ENCODE results near the gene CENPX.

CENPX gene

GRCh38 chr17:82055023-82055964 is 32.6 kb upstream of the CENPX start:
- no peak for DNase-seq

GRCh38 chr17:82054351-82055022 is 31.8 kb upstream of the CENPX start:
- DNase-seq, result no peak

GRCh38 chr17:82053556-82054263 is 31.0 kb upstream of the CENPX start:
- no peak for DNase-seq

GRCh38 chr17:82053130-82053529 is 30.5 kb upstream of the CENPX start:
- DNase-seq, result no peak

GRCh38 chr17:82052638-82053059 is 30.0 kb upstream of the CENPX start:
- no peak for DNase-seq

GRCh38 chr17:82051776-82052637 is 29.3 kb upstream of the CENPX start, which contains the start of the genes GPS1 and RFNG:
Gene GPS1 (plus strand): TSS chr17:82051898. CDS start chr17:82051932, 34 bp downstream.
Gene RFNG (minus strand): TSS chr17:82051811. CDS start chr17:82051766, 45 bp downstream.
- DNase-seq, result peak; percentile 54 to 82

- no peak for DNase-seq
Measured at GRCh38 chr17:82050761-82051641, 28.3 kb upstream of the CENPX start.

GRCh38 chr17:82050152-82050760 is 27.6 kb upstream of the CENPX start:
- no peak for DNase-seq

GRCh38 chr17:82049521-82049971 is 26.9 kb upstream of the CENPX start:
- DNase-seq, result no peak

- DNase-seq, result no peak
Measured at GRCh38 chr17:82049106-82049505, 26.4 kb upstream of the CENPX start.

GRCh38 chr17:82048571-82048971 is 25.9 kb upstream of the CENPX start:
- DNase-seq, result no peak

- no peak for DNase-seq
Measured at GRCh38 chr17:82047914-82048570, 25.4 kb upstream of the CENPX start.

GRCh38 chr17:82047379-82047778 is 24.7 kb upstream of the CENPX start:
- no peak for DNase-seq

GRCh38 chr17:82046903-82047302 is 24.2 kb upstream of the CENPX start:
- DNase-seq, result no peak

- no peak for DNase-seq
Measured at GRCh38 chr17:82045936-82046484, 23.3 kb upstream of the CENPX start.

GRCh38 chr17:82043507-82043906 is 20.8 kb upstream of the CENPX start:
- DNase-seq, result no peak

GRCh38 chr17:82042649-82043048 is 20.0 kb upstream of the CENPX start:
- DNase-seq, result no peak

- DNase-seq, result no peak
Measured at GRCh38 chr17:82041144-82041814, 18.6 kb upstream of the CENPX start.

GRCh38 chr17:82039695-82040299 is 17.1 kb upstream of the CENPX start:
- no peak for DNase-seq
